A549 (cell line): ENCODE measurements around the gene CAMK1G.

Experiments
- BCL3 ChIP-seq: fragments of >200 bp; sonication (Bioruptor Twin); formaldehyde crosslinking; IDR thresholded peaks from 3 replicates; pipeline ENCODE4 v1.6.1; 2016
- CTCF ChIP-seq: fragments of >200 bp; sonication (Bioruptor Twin); formaldehyde crosslinking; IDR thresholded peaks from 3 replicates; pipeline ENCODE4 v1.5.1; 2016
- ELK1 ChIP-seq: fragments of 150-350 bp; IDR thresholded peaks from 2 replicates; pipeline ENCODE4 v1.6.1; 2014; ENCODE audit warnings: low read depth, mild to moderate bottlenecking, low read length
- EP300 ChIP-seq, 2 experiments: fragments of >200 bp; sonication (Bioruptor Twin); formaldehyde crosslinking; IDR thresholded peaks; 2 replicates in 1 of 2; 3 replicates in 1 of 2; pipeline ENCODE4 v1.6.1; 2016 to 2017
- KDM1A ChIP-seq: fragments of 200-600 bp; sonication (generic); IDR thresholded peaks from 2 replicates; pipeline ENCODE4 v1.6.1; 2016; ENCODE audit warnings: low read depth, mild to moderate bottlenecking
- MAX ChIP-seq: IDR thresholded peaks from 2 replicates; pipeline ENCODE4 v1.6.1; 2012
- PBX3 ChIP-seq: IDR thresholded peaks from 2 replicates; pipeline ENCODE4 v1.6.1; 2012
- POLR2A ChIP-seq: IDR thresholded peaks from 2 replicates; pipeline ENCODE4 v1.6.1; 2012; ENCODE audit warnings: mild to moderate bottlenecking, low read length
- REST ChIP-seq: fragments of 200-600 bp; sonication (generic); IDR thresholded peaks from 2 replicates; pipeline ENCODE4 v1.6.1; 2016; ENCODE audit warnings: antibody characterized with exemption, mild to moderate bottlenecking, moderate library complexity
- ZFP36 ChIP-seq: fragments of 450-650 bp; IDR thresholded peaks from 2 replicates; pipeline ENCODE4 v1.6.1; 2014; ENCODE audit warnings: borderline replicate concordance; ENCODE audit not compliant: partially characterized antibody
- ZSCAN20 ChIP-seq: fragments of 250-450 bp; sonication (Bioruptor Pico); IDR thresholded peaks from 2 replicates; pipeline ENCODE4 v1.8.0; 2022; ENCODE audit warnings: mild to moderate bottlenecking, moderate library complexity

- TF ChIP-seq PBX3 (no peak), CTCF (no peak), MAX (no peak), BCL3 (no peak), EP300 (IDR thresholded peaks at IDR 0.05) (no peak), KDM1A (no peak), REST (no peak), POLR2A (no peak), ELK1 (no peak), ZSCAN20 (CRISPR knock-in tag) (no peak), ZFP36 (no peak)
Observed at GRCh38 chr1:209594440-209594839, 10.9 kb downstream of the CAMK1G start.
